Activated T-cell treated with anti-CD3 and anti-CD28 coated beads for 48 hours (primary cell): ENCODE measurements around the gene TBCD.
A peak's percentile ranks its signal among the peaks of the same experiment; 100 is the strongest.
"Not testable (repeated sequence)": the region's sequence is repeated elsewhere in the genome, so short reads cannot be mapped to it uniquely, and the experiment has no call there.

ENCODE experiments used
- DNase-seq: peaks from one replicate; pipeline ENCODE4 v3.0.0-alpha.2; 2020; ENCODE audit warnings: low read depth

The TBCD gene

GRCh38 chr17:82767041-82767754, 15.3 kb downstream of the TBCD start:
- peak; percentile 22 for DNase-seq

DNA sequence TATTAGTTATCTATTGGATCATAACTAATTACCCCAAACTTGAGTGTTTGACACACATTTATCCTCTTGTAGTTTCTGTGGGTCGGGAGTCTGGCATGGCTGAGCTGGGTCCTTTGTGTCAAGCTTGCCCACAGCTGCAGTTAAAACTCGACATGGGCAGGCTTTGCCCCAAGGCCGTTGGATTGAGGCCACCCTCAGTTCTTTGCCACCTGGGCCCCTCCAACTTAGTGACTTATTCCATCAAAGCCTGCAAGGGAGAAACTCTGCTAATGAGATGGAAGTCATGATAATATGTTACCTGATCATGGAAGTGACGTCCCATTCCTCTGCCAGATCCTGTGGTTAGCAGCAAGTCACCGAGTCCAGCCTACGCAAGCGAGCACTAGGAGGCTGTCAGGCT, 17.2 kb downstream of the TBCD start:
- no peak for DNase-seq

DNA sequence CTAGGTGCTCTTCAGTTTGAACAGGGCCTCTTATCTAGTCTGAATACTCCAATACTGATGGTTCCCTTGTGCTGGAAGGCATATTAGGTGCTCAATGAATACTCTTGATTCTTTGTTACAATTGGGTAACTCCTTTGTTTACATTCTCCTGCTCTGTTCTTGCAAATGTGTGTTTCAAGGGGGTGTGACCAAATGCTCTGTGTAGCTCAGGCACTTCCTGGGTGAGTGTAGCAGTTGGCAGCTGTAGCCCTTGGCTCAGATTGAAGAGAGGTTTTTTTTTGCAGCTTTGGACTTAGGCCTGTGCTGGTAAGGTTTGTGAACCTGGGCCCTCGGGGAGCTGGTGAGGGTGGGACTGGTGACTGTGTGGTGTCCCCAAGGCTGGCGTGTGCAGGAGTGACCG, 20.2 kb downstream of the TBCD start:
- no peak for DNase-seq

DNA sequence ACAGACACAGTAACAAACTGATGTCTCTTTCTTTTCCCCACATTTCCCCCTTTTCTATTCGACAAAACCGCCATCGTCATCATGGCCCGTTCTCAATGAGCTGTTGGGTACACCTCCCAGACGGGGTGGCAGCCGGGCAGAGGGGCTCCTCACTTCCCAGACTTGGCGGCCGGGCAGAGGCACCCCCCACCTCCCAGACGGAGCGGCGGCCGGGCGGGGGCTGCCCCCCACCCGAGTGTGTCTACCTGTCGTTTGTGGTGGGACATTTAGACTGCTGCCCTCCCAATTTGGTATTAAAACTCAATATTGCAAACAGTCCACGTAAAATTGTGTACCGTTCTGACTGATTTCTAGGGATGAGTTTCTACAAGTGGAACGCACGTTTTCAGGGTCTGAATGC, 22.6 kb downstream of the TBCD start:
- DNase-seq, result not testable (repeated sequence)

- peak; percentile 33 for DNase-seq
Measured at GRCh38 chr17:82775001-82775823, 23.3 kb downstream of the TBCD start.

GRCh38 chr17:82776454-82776853, 24.6 kb downstream of the TBCD start:
- DNase-seq, result no peak

DNA sequence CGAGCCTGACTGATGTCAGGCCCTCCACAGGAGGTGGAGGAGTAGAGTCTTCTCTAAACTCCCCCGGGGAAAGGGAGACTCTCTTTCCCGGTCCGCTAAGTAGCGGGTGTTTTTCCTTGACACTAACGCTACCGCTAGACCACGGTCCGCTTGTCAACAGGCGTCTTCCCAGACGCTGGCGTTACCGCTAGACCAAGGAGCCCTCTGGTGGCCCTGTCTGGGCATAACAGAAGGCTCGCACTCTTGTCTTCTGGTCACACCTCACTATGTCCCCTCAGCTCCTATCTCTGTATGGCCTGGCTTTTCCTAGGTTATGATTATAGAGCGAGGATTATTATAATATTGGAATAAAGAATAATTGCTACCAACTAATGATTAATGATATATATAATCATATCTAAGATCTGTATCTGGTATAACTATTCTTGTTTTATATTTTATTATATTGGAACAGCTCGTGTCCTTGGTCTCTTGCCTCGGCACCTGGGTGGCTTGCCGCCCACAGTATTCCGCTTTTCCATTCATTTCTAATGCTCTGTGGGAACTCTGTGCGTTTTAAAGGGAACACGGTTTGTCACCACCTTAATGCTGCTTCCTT, 26.0 kb downstream of the TBCD start:
- DNase-seq, result not testable (repeated sequence)

DNA sequence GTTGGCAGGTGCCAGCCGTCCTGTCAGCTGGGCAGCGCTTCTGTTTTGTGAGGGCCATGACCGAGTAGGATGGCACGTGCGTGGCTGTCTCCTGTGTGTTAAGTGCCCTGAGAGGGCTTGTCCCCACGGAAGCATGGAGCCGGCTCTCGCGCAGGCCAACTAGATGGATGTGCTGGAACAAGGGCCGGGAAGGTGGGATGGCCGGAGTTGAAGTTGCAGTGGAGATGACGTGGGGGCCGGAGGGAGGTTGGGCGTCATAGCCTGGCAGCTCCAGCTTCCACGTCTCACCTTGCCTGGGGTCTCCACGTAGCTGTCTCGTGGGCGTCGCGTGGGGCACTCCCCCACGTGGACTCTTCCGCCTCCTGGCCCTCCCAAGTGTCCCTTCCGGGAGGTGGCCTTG, 27.7 kb downstream of the TBCD start:
- no peak for DNase-seq

- DNase-seq, result no peak
Measured at GRCh38 chr17:82780195-82780594, 28.3 kb downstream of the TBCD start.

GRCh38 chr17:82780971-82781893, 29.4 kb downstream of the TBCD start:
- no peak for DNase-seq

GRCh38 chr17:82781894-82782274, 30.0 kb downstream of the TBCD start:
- peak; percentile 69 for DNase-seq

- no peak for DNase-seq
Measured at GRCh38 chr17:82782657-82783207, 30.9 kb downstream of the TBCD start.

DNA sequence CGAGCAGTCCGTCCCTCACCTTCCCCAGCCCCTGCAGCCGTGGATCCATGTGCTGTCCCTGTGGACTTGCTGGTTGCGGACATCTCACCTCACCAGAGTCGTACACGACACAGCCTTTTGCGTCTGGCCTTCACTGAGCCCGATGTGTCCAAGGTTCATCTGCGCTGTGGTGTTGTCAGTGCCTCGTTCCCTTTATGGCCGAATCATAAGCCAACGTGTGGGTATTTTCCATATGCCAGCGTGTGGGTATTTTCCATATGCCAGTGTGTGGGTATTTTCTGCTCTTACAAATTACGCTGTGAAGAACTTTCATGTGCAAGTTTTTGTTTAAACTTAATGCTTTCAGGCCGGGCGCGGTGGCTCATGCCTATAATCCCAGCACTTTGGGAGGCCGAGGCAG, 31.6 kb downstream of the TBCD start:
- no peak for DNase-seq

- DNase-seq, result not testable (repeated sequence)
Measured at GRCh38 chr17:82785581-82785980, 33.7 kb downstream of the TBCD start.

GRCh38 chr17:82786427-82786826, 34.6 kb downstream of the TBCD start:
- DNase-seq, result no peak

GRCh38 chr17:82787081-82787848, 35.4 kb downstream of the TBCD start:
- no peak for DNase-seq

DNA sequence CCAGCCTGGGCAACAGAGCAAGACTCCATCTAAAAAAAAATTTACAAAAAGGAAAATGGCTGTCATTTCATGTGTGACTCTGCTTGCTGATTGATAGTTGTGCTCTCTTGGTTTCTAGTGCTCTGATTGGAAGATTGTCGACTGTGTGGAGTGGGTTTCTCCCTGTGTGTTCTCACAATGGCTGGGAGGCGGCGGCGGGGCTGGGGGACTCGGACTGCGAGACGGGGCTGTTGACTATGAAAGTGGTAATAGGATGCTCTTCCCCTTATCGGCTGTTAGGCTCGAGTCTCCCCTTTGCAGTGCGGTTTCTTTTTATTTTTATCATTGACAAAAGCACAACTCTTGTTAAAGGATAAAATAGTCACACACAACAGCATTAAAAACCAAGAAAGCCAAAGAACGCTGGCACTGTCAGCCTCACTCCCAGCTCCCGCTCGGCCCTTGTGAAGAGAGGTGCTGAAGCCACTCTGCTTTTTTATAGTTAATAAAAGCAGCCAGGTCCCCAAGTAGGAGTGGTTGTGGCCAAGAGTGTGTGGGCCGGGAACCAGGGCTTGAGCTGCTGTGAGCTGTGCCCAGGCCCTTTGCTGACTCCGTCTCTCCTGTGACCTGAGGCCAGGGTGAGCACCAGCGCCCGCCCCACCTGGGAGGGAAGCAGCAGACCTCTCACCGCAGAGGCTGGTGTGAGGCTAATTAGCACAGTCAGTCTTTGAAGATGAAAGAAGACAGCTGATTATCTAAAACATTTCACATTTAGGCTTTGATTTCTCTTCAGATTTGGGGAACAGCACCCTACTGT, 36.5 kb downstream of the TBCD start:
- DNase-seq, result no peak

GRCh38 chr17:82789051-82789592, 37.3 kb downstream of the TBCD start:
- no peak for DNase-seq

- no peak for DNase-seq
Measured at GRCh38 chr17:82789806-82790205, 37.9 kb downstream of the TBCD start.

GRCh38 chr17:82790391-82790790, 38.5 kb downstream of the TBCD start:
- DNase-seq, result no peak
